IMR-90 (cell line): ENCODE data around the gene EXOC6B.

Experiments used
- BHLHE40 ChIP-seq: fragments of 150-350 bp; IDR thresholded peaks from 2 replicates; pipeline ENCODE4 v1.6.1; 2016; ENCODE audit warnings: mild to moderate bottlenecking, low read depth, low read length
- CEBPB ChIP-seq: IDR thresholded peaks from 2 replicates; pipeline ENCODE4 v1.6.1; 2012; ENCODE audit warnings: low read depth, low read length, improper control_type of control experiment
- CHD1 ChIP-seq: IDR thresholded peaks from 2 replicates; pipeline ENCODE4 v1.6.1; 2012; ENCODE audit warnings: low read depth, low read length, improper control_type of control experiment
- MAFK ChIP-seq: IDR thresholded peaks from 2 replicates; pipeline ENCODE4 v1.6.1; 2012; ENCODE audit warnings: low read depth, low read length, improper control_type of control experiment
- MAZ ChIP-seq: IDR thresholded peaks from 2 replicates; pipeline ENCODE4 v1.6.1; 2012; ENCODE audit warnings: low read depth, mild to moderate bottlenecking, low read length, improper control_type of control experiment, moderate library complexity, borderline replicate concordance
- MXI1 ChIP-seq: IDR thresholded peaks from 2 replicates; pipeline ENCODE4 v1.6.1; 2012; ENCODE audit warnings: low read depth, mild to moderate bottlenecking, low read length, moderate library complexity, borderline replicate concordance
- NFE2L2 ChIP-seq: fragments of 150-350 bp; IDR thresholded peaks from 2 replicates; pipeline ENCODE4 v1.6.1; 2016; ENCODE audit warnings: low read depth, mild to moderate bottlenecking, low read length
- POLR2A ChIP-seq: IDR thresholded peaks from 2 replicates; pipeline ENCODE4 v1.6.1; 2012; ENCODE audit warnings: mild to moderate bottlenecking, low read depth, low read length
- RAD21 ChIP-seq: IDR thresholded peaks from 2 replicates; pipeline ENCODE4 v1.6.1; 2012; ENCODE audit warnings: low read length, improper control_type of control experiment
- RCOR1 ChIP-seq: IDR thresholded peaks from 2 replicates; pipeline ENCODE4 v1.6.1; 2012; ENCODE audit warnings: mild to moderate bottlenecking, low read length, improper control_type of control experiment; ENCODE audit not compliant: insufficient replicate concordance
- RFX5 ChIP-seq: IDR thresholded peaks from 2 replicates; pipeline ENCODE4 v1.8.0; 2012; ENCODE audit warnings: low read depth, mild to moderate bottlenecking, low read length, moderate library complexity
- SMC3 ChIP-seq: fragments of 150-350 bp; IDR thresholded peaks from 2 replicates; pipeline ENCODE4 v1.6.1; 2016; ENCODE audit warnings: low read depth, mild to moderate bottlenecking, antibody characterized with exemption, low read length, moderate library complexity
- TF ChIP-seq, protein P1 (sequence below): conservative IDR thresholded peaks from 2 replicates; pipeline ENCODE4 v1.5.1; 2012; ENCODE audit warnings: mild to moderate bottlenecking, low read depth, low read length, improper control_type of control experiment
- TF ChIP-seq, protein P2 (sequence below): fragments of 150-350 bp; IDR thresholded peaks from 2 replicates; pipeline ENCODE4 v1.6.1; 2017; ENCODE audit warnings: mild to moderate bottlenecking, antibody characterized with exemption, low read length, low read depth

DNA sequence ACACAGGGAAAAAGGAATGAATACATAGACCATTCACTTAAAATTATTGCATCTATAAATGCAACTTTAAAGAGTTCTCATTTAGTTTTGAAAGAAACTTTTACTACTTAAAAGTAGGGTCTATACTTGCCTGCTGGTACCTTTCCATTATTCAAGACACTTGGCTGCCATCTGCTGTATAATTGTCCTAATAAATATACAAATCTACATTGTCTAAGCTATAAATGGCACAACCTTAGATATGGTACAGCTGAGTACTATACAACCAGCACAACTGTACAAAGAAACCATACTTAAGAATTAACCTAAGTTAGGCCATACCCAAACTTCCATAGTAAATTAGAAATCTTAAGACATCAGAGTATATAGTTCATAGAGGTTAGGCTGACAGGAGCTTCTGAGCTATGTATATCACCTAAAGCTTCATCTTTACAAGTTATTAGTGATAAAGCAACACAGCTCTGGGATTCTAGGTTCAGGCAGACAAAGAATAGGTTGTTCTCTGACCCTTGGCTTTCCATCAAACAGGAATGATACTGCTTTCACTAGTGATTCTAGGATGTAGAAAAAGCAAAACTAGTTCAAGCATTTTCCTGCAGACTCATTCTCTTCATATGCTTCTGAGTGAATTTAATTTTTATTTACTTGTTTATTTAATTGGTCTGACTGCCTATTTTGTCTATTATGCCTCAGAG, 22.1 kb downstream of the EXOC6B start:
- TF ChIP-seq CEBPB = no peak
- TF ChIP-seq, protein P1, sequence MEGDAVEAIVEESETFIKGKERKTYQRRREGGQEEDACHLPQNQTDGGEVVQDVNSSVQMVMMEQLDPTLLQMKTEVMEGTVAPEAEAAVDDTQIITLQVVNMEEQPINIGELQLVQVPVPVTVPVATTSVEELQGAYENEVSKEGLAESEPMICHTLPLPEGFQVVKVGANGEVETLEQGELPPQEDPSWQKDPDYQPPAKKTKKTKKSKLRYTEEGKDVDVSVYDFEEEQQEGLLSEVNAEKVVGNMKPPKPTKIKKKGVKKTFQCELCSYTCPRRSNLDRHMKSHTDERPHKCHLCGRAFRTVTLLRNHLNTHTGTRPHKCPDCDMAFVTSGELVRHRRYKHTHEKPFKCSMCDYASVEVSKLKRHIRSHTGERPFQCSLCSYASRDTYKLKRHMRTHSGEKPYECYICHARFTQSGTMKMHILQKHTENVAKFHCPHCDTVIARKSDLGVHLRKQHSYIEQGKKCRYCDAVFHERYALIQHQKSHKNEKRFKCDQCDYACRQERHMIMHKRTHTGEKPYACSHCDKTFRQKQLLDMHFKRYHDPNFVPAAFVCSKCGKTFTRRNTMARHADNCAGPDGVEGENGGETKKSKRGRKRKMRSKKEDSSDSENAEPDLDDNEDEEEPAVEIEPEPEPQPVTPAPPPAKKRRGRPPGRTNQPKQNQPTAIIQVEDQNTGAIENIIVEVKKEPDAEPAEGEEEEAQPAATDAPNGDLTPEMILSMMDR = no peak
- TF ChIP-seq, protein P2, sequence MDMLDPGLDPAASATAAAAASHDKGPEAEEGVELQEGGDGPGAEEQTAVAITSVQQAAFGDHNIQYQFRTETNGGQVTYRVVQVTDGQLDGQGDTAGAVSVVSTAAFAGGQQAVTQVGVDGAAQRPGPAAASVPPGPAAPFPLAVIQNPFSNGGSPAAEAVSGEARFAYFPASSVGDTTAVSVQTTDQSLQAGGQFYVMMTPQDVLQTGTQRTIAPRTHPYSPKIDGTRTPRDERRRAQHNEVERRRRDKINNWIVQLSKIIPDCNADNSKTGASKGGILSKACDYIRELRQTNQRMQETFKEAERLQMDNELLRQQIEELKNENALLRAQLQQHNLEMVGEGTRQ = no peak
- TF ChIP-seq RAD21 = no peak
- TF ChIP-seq MAFK = no peak
- no peak for TF ChIP-seq RFX5
- TF ChIP-seq MXI1 = no peak
- no peak for TF ChIP-seq RCOR1
- no peak for TF ChIP-seq POLR2A
- TF ChIP-seq SMC3 = no peak
- TF ChIP-seq BHLHE40 = no peak
- TF ChIP-seq CHD1 = no peak
- no peak for TF ChIP-seq NFE2L2
- no peak for TF ChIP-seq MAZ
